Measurements from ENCODE around the gene CD200R1.

Gene CD200R1

GRCh38 chr3:112904786-112905185 is 70.1 kb downstream of the CD200R1 start:
- no peak for ATAC-seq (replicated peaks)
- no peak for DNase-seq
- Mint-ChIP-seq H3K27ac (no peak overlapping the region), H3K27me3 (no peaks in the 10 kb centered on the region), H3K9me3 (peaks cover 0 to 3% of the 10 kb centered on the region in 2 donors), H3K36me3 (ENCODE audit: insufficient read depth) (no peaks in the 10 kb centered on the region), H3K4me1 (ENCODE audit: low read depth in 2 of 2) (peaks cover 4 to 9% of the 10 kb centered on the region in 2 donors), H3K4me3 (no peak overlapping the region)

DNA sequence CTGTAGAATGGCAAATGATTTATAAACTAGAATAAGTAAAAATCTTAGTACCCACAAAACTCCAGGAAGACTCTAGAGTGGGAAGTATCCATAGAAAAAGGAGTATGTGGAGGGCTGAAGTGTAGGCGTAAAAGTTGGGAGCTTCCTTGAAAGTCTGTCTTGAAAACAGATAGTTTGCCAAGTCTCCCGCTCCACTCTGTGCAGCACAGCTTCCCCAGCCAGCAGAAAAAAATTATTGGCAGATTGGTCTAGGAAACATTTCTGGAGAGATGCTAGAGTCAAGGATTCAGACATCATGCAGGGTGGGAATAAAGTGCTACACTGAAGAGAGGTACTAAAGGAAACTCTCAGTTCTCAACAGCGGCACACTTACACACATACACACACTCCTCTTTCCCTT is 74.8 kb downstream of the CD200R1 start:
- Mint-ChIP-seq H3K9me3 (peaks cover 0 to 3% of the 10 kb centered on the region in 2 donors), H3K27me3 (no peaks in the 10 kb centered on the region), H3K4me3 (no peak overlapping the region), H3K4me1 (ENCODE audit: low read depth in 2 of 2) (no peaks in the 10 kb centered on the region), H3K36me3 (ENCODE audit: insufficient read depth) (no peaks in the 10 kb centered on the region), H3K27ac (no peak overlapping the region)
- DNase-seq (no peak), ATAC-seq (replicated peaks) (no peak)

DNA sequence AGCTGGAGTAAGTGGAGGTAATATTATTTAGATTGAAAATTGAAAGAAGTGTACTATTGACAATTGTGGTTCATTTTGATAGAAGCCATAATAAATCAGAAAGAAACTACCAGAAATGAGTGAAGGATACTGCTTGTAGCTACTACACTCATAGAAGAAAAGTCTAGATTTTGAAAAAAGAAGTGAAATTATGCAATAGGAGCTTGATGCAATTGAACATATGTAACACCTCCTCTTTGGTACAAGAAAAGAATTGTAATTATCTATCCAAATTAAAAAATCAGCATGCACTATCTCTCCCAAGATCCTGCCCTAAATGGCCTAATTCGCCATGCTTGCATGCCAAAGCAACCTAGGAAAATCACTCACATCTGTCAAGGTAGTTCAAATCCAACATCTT is 77.1 kb downstream of the CD200R1 start:
- H3K4me3 Mint-ChIP-seq = no peak overlapping the region
- no peak for DNase-seq
- H3K9me3 Mint-ChIP-seq = no peaks in the 10 kb centered on the region

GRCh38 chr3:112894258-112894657 is 80.6 kb downstream of the CD200R1 start:
- H3K27me3 Mint-ChIP-seq = peaks cover 17 to 26% of the 10 kb centered on the region in 2 donors
- H3K36me3 Mint-ChIP-seq (ENCODE audit: insufficient read depth) = no peaks in the 10 kb centered on the region
- H3K4me1 Mint-ChIP-seq (ENCODE audit: low read depth in 2 of 2) = no peaks in the 10 kb centered on the region
- H3K4me3 Mint-ChIP-seq = no peak overlapping the region
- no peak overlapping the region for H3K27ac Mint-ChIP-seq
- DNase-seq = no peak
- H3K9me3 Mint-ChIP-seq = no peaks in the 10 kb centered on the region
- no peak for ATAC-seq (replicated peaks)

More for the DNA sequence above, 77.1 kb downstream of the CD200R1 start:
- H3K27me3 Mint-ChIP-seq = no peaks in the 10 kb centered on the region
- no peak overlapping the region for H3K27ac Mint-ChIP-seq
- no peaks in the 10 kb centered on the region for H3K4me1 Mint-ChIP-seq (ENCODE audit: low read depth in 2 of 2)
- H3K36me3 Mint-ChIP-seq (ENCODE audit: insufficient read depth) = no peaks in the 10 kb centered on the region
- no peak for ATAC-seq (replicated peaks)

DNA sequence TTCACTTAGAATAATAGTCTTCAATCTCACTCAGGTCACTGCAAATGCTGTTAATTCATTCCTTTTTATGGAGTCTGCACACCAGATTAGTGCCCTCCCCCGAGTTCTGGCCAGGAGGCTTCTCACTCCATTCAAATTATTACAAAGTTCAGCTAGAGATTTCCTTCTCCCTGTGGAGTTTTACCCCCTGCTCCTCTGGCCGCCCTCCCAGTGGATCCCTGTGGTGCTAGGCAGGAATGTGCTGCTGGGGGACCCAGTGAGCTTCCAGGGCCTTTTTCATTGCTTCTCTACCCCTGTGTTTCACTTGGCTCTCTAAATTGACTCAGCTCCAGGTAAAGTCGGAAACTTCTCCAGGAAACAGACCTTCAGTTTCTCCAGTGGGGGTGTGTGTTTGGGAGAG is 85.5 kb downstream of the CD200R1 start:
- H3K27ac Mint-ChIP-seq = no peak overlapping the region
- peaks cover 27 to 31% of the 10 kb centered on the region in 2 donors for H3K27me3 Mint-ChIP-seq
- H3K4me3 Mint-ChIP-seq = no peak overlapping the region
- ATAC-seq (replicated peaks) (no peak), DNase-seq (no peak)
- H3K9me3 Mint-ChIP-seq = no peaks in the 10 kb centered on the region
- no peaks in the 10 kb centered on the region for H3K36me3 Mint-ChIP-seq (ENCODE audit: insufficient read depth)
- no peaks in the 10 kb centered on the region for H3K4me1 Mint-ChIP-seq (ENCODE audit: low read depth in 2 of 2)

GRCh38 chr3:112888381-112889085 is 86.4 kb downstream of the CD200R1 start:
- Mint-ChIP-seq H3K4me1 (ENCODE audit: low read depth in 2 of 2) (no peaks in the 10 kb centered on the region), H3K27ac (no peak overlapping the region), H3K4me3 (no peak overlapping the region), H3K36me3 (ENCODE audit: insufficient read depth) (no peaks in the 10 kb centered on the region), H3K9me3 (no peaks in the 10 kb centered on the region), H3K27me3 (peaks cover 27 to 31% of the 10 kb centered on the region in 2 donors)
- DNase-seq (no peak), ATAC-seq (replicated peaks) (no peak)

DNA sequence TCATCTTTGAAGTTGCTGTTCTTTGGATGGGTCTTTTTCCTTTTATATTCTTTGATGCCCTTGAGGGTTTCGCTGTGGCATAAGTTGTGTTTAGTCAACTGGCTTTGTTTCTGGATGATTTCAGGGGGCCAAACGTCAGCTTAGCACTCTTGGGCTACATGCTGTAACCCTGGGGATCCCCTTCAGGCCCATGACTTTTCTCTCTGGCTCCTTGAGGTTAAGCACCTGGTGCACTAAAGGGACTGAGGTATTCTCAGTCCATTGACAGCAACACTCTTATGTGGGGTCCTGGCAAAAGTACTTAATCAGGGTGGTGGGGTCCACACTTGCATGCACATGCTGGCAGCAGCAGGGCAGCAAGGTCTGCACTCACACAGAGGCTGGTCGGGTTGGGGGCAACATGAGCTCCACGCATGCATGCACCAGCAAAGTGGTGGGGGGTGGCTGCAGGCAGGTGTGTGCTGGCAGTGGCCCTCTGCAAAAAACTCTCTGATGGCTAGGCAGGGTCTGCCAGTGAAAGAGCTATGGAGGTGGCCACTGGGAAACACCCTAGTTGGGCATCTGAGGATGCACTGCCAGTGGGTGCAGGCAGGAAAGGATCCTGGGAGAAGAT is 90.1 kb downstream of the CD200R1 start:
- peaks cover 6 to 19% of the 10 kb centered on the region in 2 donors for H3K27me3 Mint-ChIP-seq
- no peaks in the 10 kb centered on the region for H3K9me3 Mint-ChIP-seq
- H3K4me3 Mint-ChIP-seq = no peak overlapping the region
- no peak for DNase-seq
- peak overlapping the region in 1 of 2 donors; percentile 27 for H3K27ac Mint-ChIP-seq
- ATAC-seq (replicated peaks) = no peak
- H3K4me1 Mint-ChIP-seq (ENCODE audit: low read depth in 2 of 2) = no peaks in the 10 kb centered on the region
- no peaks in the 10 kb centered on the region for H3K36me3 Mint-ChIP-seq (ENCODE audit: insufficient read depth)

- ATAC-seq (replicated peaks) (no peak), DNase-seq (no peak)
- H3K36me3 Mint-ChIP-seq (ENCODE audit: insufficient read depth) = no peaks in the 10 kb centered on the region
- H3K9me3 Mint-ChIP-seq = no peaks in the 10 kb centered on the region
- H3K4me1 Mint-ChIP-seq (ENCODE audit: low read depth in 2 of 2) = no peaks in the 10 kb centered on the region
- no peak overlapping the region for H3K4me3 Mint-ChIP-seq
- H3K27ac Mint-ChIP-seq = no peak overlapping the region
- H3K27me3 Mint-ChIP-seq = peaks cover 0 to 9% of the 10 kb centered on the region in 2 donors
These were observed 93.0 kb downstream of the CD200R1 start for GRCh38 chr3:112881891-112882290.

GRCh38 chr3:112875561-112875960 is 99.3 kb downstream of the CD200R1 start:
- Mint-ChIP-seq H3K9me3 (peaks cover 2 to 9% of the 10 kb centered on the region in 2 donors), H3K4me3 (no peak overlapping the region), H3K36me3 (ENCODE audit: insufficient read depth) (no peaks in the 10 kb centered on the region), H3K27ac (no peak overlapping the region), H3K4me1 (ENCODE audit: low read depth in 2 of 2) (no peaks in the 10 kb centered on the region), H3K27me3 (no peaks in the 10 kb centered on the region)
- DNase-seq (no peak), ATAC-seq (replicated peaks) (no peak)

GRCh38 chr3:112874725-112875124 is 100.2 kb downstream of the CD200R1 start:
- ATAC-seq (replicated peaks) (no peak), DNase-seq (no peak)
- Mint-ChIP-seq H3K9me3 (peaks cover 2 to 18% of the 10 kb centered on the region in 2 donors), H3K27me3 (no peaks in the 10 kb centered on the region), H3K4me3 (no peak overlapping the region), H3K4me1 (ENCODE audit: low read depth in 2 of 2) (no peaks in the 10 kb centered on the region), H3K27ac (no peak overlapping the region), H3K36me3 (ENCODE audit: insufficient read depth) (no peaks in the 10 kb centered on the region)

- no peak overlapping the region for H3K4me3 Mint-ChIP-seq
- peaks cover 4 to 24% of the 10 kb centered on the region in 2 donors for H3K9me3 Mint-ChIP-seq
- DNase-seq (no peak), ATAC-seq (replicated peaks) (no peak)
- H3K36me3 Mint-ChIP-seq (ENCODE audit: insufficient read depth) = no peaks in the 10 kb centered on the region
- no peaks in the 10 kb centered on the region for H3K4me1 Mint-ChIP-seq (ENCODE audit: low read depth in 2 of 2)
- no peaks in the 10 kb centered on the region for H3K27me3 Mint-ChIP-seq
- no peak overlapping the region for H3K27ac Mint-ChIP-seq
These were observed 101.3 kb downstream of the CD200R1 start for GRCh38 chr3:112873632-112874031.

DNA sequence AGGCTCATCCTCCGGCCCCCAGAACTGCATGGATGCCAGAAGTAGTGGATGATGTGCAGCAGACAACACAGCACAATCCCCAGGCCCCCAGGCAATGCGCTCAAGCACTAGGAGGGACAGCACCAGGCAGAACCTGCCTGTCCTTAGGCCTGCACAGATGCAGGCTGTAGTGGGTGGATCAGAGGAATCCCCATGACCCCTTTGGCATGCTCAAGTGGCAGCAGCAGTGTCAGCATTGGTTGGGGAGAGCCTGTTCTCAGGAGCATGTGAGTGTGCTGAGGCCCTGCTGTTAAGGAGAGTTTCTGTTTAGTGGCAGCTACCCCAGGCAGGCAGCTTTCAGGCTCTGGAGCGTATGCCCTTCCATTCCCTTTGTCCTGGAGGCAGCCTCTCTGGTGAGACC is 103.2 kb downstream of the CD200R1 start:
- ATAC-seq (replicated peaks) = no peak

More for the DNA sequence above, 103.2 kb downstream of the CD200R1 start:
- Mint-ChIP-seq H3K27me3 (no peaks in the 10 kb centered on the region), H3K27ac (no peak overlapping the region), H3K4me1 (ENCODE audit: low read depth in 2 of 2) (no peaks in the 10 kb centered on the region), H3K4me3 (no peak overlapping the region), H3K36me3 (ENCODE audit: insufficient read depth) (no peaks in the 10 kb centered on the region), H3K9me3 (peaks cover 4 to 24% of the 10 kb centered on the region in 2 donors)
- DNase-seq = no peak

Measured in effector memory CD8-positive, alpha-beta T cell (primary cell).